HG03045 (cell line): Measurements from ENCODE around the gene CA5A.
"Not testable (repeated sequence)": the region's sequence is repeated elsewhere in the genome, so short reads cannot be mapped to it uniquely, and the experiment has no call there.

Experiments used
- ATAC-seq: cut with Tn5 transposase; IDR thresholded peaks from one replicate; pipeline ENCODE4 v1.9.1; 2021; ENCODE audit warnings: mild to moderate bottlenecking, moderate library complexity; ENCODE audit not compliant: unreplicated experiment

Gene CA5A

DNA sequence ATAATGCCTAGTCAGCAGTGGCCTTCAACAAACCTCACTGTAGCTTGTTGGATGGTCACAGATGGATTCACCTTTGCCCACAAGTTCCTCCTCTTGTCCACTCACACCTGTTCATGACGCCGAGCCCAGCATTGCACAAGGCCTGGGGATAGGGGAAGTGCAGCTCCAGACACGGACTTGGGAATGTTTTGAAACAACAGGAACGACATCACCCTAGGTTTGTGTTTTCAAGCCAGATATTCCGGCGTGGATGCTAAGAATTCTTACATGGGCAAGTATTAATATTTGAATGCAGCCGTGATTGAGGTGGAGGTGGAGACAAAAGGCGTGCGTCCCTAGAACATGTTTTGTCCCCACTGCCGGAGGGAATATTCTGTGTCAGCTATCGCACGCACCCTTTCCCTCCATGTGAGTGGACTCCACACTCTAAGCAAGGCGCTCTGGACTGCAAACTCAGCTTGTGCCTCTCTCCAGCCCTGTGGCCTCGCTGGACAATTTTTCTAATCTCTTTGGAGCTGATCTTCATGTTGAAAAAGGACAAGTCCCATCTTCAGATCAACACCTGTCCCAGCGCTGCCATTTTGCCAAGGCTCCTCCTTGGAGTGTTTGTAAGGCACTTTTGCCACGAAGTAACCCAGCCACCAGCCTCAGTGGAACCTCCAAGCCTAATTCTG is 12.9 kb upstream of the CA5A start:
- ATAC-seq, result no peak

DNA sequence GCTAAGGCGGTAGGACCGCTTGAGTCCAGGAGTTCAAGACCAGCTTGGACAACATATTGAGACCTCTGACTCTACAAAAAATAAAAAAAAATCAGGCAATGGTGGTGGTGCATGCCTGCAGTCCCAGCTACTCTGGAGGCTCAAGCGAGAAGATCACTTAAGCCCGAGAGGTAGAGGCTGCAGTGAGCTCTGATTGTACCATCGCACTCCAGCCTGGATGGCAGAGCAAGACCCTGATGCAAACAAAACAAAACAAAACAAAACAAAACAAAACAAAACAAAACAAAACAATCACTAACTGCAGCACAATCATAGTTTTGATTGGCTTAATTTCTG is 12.4 kb upstream of the CA5A start:
- ATAC-seq, result no peak

DNA sequence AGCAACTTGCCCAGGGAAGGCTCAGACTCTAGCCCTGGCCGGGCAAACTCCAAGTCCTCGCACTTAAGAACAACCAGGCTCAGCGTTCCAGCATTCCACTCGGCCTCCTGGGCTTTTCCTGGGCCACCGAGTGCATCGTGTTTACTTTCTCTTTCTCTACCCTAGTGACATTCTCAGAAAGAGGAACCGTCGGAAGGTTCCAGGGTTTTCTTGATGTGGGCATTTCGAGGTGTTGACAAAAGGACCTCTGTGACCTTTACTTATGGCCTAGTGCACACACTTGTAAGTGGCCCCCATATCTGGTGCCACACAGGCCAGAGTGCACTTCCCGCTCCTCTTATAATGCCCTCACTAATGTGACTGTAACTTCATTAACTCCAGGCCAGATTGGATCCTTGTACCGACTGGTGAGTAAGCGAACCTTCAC is 11.8 kb upstream of the CA5A start:
- ATAC-seq, result no peak

DNA sequence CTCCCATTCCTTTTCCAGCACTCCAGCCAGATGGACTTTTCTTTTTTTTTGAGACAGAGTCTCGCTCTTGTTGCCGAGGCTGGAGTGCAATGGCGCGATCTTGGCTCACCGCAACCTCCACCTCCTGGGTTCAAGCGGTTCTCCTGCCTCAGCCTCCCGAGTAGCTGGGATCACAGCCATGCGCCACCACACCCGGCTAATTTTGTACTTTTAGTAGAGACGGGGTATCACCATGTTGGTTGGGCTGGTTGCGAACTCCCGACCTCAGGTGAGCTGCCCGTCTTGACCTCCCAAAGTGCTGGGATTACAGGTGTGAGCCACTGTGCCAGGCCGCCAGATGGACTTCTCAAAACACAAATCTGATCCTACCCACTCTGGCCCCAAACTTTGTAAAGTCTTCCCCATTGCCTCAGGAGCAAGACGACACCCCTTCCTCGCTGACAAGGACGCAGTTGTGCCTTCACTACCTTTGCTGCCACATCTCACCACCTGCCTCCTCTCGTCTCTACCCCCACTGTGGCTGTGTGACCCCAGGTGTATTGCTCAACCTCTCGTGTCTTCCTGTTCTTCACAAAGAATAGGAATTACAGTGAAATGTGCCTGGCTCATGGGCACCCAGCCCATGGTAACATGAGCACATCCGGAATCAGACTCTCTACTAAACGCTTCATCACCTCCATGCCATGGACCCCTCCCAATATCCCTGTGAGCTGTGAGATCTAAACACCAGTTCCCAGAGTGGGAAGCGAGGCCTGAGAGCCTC is 11.2 kb upstream of the CA5A start:
- ATAC-seq, result no peak

DNA sequence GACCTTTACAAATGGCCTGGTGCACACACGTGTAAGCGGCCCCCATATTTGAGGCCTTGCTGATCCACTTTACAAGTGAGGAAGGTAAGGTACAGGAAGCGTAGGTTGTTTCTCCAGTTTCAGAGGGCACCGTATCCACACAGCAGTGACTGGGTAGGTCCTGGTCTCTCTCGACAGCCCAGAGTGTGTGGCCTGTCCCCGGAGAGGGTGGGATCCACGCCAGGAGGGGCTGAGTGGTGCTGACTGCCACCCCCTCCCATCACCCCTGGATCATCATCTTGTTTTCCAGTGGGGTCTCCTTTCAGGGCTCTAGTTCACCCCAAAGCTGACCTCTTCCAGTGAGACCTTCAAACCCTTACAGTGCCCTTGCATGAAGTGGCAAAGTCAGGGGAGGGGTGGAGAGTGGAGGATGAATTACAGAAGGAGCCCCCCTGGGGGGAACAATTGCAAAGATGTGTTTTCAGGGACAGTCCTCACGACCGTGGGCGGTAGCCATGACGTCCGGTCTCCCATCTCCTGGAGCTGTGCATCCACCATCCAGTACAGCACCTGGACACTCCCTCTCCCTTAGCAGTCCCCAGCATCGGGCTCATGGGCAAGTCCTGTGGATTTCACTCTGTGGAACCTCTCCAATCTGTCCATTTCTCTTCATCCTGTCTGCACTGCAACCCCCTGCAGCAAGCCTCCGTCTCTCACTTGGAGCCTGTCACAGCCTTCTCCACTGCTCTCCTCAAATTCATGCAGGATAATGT is 10.4 kb upstream of the CA5A start:
- ATAC-seq, result no peak

- ATAC-seq, result no peak
Measured at GRCh38 chr16:87945351-87946042, 9.2 kb upstream of the CA5A start.

GRCh38 chr16:87942680-87943079 is 6.4 kb upstream of the CA5A start:
- ATAC-seq, result no peak

DNA sequence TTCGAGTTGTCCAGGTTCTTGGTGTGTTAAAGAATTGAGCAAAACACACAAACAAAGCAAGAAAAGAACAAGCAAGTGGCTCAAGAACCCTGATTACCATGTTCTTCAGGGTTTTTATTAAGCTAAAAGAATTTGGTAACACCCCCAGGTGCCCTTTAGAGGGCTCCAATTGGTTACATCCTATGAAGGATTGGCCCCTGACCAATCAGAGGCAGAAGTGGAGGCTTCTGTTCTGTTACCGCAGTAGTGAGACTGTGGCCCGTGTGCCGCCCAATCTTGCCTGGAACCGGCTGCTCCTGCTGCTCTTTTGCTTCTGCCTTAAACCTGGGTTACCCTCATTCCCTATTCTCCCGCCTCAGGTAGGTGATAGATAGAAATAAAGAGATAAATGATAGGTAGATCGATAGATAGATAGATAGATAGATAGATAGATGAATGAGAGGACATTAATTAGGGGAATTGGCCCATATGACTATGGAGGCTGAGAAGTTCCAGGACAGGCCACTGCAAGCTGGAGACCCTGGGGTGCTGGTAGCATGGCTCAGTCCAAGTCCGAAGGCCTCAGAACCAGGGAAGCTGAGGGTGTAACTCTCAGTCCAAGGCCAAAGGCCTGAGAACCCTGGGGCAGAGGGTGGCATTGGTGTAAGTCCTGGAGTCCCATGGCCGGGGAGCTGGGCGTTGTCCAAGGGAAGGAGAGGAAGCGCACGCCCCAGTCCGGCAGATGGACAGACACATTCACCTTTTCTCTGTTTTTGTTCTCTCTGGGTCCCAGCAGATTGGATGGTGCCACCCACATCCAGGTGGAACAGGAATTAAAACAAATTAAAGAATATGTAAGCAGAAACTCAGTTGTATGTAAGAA is 3.5 kb upstream of the CA5A start:
- no peak for ATAC-seq

DNA sequence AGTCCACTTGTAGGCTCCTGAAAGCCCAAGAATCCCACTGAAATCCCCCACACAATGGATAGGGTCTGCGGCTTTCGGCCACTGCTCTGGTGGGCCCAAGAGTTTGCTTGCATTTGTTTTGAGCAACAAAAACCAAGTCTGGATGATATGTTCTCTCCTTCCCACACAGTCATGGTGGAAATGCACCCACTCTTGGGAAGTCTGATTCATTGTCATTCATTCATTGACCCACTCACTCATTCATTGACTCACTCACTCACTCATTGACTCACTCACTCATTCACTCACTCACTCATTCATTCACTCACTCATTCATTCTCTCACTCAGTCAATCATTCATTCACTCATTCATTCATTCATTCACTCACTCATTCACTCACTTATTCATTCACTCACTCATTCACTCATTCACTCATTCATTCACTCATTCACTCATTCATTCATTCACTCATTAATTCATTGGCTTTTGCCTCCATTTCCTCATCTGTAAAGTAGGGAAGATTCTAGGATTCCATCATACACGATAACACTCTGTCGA is 2.2 kb upstream of the CA5A start:
- no peak for ATAC-seq

GRCh38 chr16:87937231-87937542 is 858 bp upstream of the CA5A start:
- not testable (repeated sequence) for ATAC-seq

DNA sequence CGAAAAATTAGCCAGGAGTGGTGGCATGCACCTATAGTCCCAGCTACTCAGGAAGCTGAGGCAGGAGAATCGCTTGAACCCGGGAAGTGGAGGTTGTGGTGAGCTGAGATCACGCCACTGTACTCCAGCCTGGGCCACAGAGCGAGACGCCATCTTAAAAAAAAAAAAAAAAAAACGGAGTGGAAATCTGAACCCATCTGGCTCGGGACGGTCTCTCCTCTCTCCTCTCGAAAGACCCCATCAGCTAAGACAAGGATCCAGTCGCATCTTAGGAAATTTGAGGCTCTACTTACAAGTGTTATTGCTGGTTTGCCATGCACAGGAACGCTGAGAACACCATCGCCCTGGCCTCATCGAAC is 334 bp downstream of the CA5A start:
- ATAC-seq, result not testable (repeated sequence)

DNA sequence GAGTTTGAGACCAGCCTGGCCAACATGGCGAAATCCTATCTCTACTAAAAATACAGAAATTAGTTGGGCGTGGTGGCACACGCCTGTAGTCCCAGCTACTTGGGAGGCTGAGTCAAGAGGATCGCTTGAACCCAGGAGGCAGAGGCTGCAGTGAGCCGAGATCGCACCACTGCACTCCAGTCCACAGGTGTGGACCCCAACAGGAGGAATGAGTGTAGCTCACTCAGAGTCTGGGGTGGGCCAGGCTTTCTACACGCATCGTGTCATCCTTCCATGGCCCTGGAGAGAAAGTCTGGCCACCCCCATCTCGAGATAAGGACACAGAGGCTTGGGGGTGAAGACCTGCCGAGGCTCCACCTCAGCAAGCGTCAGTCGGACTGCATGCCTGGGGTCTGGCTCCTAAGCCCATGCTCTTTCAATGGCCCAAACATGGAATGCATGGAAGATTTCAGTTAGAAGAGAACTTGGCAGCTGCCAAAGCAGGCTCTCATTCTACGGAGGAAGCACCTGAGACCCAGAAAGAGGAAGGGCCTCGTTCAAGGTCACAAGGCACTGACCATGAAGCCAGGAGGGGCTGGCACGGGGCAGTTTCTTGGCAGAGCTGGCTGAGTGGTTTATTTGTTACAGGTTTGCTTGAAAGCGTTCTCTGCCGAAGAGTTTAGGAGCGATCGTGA is 1.4 kb downstream of the CA5A start:
- ATAC-seq, result not testable (repeated sequence)

DNA sequence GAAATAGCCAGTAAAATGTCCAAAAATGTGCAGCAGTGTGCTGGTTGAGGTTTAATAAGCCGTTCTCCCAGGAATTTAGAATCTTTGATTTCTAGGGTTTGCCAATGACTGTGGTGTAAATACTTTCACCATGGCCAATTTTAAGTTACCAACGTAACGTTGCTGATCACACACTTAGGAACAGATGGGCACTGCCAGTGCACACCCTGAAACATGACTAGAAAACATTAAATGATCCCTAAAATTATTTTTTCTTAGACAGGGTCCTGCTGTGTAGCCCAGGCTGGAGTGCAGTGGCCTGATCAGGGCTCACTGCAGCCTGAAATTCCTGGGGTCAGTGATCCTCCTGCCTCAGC is 3.2 kb downstream of the CA5A start:
- ATAC-seq, result no peak

DNA sequence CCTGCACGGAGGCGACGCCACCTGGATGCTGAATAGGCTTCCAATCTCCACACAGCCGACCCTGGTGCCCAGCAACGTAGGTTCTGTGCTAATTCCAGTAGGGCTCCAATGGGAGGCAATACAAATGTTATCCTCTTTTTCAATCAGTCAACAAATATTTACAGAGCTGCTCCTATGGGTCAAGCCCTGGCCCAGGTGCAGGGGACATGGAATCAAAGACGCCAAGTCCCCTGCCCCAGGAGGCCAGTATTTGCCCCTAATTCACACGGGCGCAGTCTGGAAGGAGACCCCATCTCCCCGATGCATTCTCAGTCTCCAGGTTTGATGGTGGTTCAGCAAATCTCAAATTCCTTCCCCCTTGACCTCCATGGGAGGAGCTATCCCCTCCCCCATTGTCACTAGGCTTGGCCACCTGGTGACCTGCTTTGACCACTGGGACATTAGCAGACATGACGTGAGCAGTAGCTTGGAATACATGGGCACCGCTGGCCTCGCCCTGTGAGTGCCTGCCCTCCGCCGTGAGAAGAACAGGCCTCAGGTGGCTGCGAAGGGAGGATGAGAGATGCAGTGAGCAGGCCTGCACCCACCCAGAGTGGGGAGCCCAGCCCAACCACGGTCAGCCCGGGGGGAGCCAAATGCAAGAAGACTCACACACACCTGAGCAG is 3.7 kb downstream of the CA5A start:
- ATAC-seq, result not testable (repeated sequence)

DNA sequence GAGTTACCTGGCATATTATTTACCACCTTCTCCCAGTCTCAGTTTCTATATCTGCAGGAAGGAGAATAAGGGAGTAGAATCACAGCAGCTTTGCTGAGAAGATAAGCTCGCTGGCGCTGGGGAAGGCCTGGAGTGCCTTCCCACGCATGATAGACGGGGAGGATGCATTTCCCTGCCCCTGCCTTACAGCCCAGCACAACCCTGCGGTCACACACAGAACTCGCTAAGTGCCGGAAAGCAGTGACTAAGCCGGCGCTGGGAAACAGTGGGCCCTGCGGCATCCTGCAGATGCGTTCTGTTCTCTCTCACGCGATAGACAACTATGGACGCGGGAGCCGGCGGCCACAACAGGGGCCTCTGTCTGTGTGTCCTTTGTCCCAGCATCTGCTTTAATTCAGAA is 4.8 kb downstream of the CA5A start:
- ATAC-seq, result no peak

- ATAC-seq, result no peak
Measured at GRCh38 chr16:87930456-87930855, 5.9 kb downstream of the CA5A start.

DNA sequence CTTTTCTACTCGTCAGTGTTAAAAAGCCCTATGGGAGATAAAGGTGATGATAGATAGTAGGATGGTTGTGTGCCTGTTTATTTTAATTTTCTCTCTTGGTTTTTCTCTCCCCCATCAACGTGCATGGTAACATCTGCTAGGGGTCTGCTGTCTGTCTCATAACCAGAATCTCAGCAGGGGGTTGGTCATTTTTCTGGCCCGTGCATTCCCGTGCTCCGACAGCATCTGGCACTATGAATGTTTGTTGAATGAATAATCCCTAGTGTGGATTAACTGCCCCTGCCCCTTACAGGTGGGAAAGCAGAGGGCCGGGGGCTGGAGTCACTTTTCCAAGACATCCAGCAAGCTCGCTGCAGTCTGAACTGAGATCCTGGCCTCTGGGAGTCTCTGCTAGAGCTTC is 6.3 kb downstream of the CA5A start:
- ATAC-seq, result no peak

GRCh38 chr16:87927195-87927562 is 9.2 kb downstream of the CA5A start:
- no peak for ATAC-seq
